Measurements from ENCODE around the gene SRGAP2B.
"Not testable (repeated sequence)": the region's sequence is repeated elsewhere in the genome, so short reads cannot be mapped to it uniquely, and the experiment has no call there.

The SRGAP2B gene

DNA sequence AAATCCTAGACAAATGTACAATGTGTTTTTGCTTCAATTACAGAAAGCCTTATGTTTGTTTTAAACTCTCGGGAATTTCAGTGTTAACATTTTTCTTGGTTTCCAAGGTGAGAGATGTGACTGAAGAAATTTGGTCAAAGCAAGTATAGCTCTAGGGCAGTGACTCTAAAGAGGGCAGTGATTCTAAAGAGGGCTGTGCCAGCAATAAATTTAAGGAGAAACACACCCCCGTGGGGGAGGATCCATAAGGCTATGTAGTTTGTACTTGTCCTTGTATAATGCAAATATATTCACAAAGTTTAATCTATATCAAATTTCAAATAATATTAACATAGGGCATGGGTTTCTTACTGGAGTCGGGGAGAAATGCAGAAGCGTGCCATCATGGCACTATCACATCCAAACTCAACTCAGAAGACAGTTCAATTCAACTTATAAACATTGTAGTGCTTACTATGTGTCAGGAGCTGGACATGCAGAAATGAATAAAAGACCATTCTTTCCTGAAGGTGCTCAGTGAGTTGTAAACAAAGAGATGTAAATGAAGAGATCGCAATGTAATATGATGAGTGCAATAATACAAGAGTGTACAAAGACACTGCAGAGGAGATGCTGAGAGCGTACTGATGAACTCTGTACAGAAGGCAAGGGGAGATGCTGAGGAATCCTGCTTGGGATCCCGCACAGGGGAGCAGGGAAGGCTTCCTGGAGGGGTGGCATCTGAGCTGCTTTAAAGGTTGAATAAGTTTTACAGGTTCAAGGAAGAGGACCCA, 12.5 kb downstream of the SRGAP2B start:
- DNase-seq (ENCODE audit: low read depth in 2 of 2) = not testable (repeated sequence)

- DNase-seq (ENCODE audit: low read depth in 2 of 2) = not testable (repeated sequence)
Measured at GRCh38 chr1:145080193-145080592, 14.9 kb downstream of the SRGAP2B start.

GRCh38 chr1:145079737-145080136, 15.4 kb downstream of the SRGAP2B start:
- DNase-seq (ENCODE audit: low read depth in 2 of 2) = not testable (repeated sequence)

GRCh38 chr1:145078787-145079370, 16.2 kb downstream of the SRGAP2B start:
- DNase-seq (ENCODE audit: low read depth in 2 of 2) = not testable (repeated sequence)

DNA sequence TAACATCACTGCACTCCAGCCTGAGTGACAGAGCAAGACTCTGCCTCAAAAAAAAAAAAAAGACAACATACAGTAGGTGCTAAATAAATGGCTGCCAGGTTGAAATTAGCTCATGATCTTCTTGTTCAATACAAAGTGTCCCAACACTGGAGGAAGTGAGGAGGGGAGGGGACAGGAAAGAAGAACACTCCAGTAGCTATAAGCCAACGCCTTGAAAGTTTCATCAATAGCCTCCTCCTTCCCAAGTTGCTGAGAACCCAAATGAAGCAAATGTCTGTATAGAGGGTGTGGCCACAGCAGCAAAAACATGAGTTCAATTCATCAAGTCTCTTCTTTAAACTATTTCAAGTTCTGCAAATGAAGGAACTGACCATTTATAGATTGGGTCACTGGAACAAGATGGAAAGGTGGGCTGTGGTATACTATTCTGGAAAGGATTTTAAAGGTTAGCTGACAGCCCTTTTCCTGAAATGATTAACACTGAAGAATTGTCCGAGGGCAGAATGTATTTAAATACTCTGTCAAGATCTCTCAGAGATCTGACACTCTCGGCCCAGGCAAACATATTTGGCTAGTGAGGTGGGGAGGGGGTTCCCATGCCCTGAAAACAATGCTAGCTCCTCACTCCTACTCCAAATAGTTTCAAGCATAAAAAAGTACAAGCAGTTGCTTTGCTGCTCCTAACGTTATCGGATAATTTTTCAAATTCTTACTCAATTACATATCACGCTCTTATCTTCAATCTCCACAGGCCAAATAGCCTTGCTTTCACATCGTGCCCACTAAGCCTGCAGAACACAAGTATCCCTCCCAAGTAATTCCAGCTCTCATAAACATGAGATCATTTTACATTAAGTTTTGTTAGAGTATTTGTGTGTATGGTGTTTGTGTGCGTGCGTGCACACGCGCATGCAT, 17.0 kb downstream of the SRGAP2B start:
- not testable (repeated sequence) for DNase-seq (ENCODE audit: low read depth in 2 of 2)

DNA sequence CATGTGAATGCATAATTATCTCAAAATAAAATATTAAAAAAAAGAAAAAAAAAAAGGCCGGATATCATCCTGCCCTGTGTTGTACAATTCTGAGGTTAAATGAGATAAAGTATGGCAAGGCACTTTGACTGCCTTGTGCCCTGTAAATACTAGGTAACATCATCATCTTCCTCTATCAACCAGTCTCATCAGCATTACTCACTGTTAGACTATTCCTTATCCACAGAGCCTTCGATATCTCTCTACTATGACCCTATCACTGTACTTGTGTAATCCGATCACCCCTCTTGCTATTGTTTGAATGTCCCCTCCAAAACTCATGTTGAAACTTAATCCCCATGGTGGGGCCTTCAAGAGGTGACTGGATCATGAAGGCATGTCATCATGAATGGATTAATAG, 18.3 kb downstream of the SRGAP2B start:
- DNase-seq (ENCODE audit: low read depth in 2 of 2) = not testable (repeated sequence)

DNA sequence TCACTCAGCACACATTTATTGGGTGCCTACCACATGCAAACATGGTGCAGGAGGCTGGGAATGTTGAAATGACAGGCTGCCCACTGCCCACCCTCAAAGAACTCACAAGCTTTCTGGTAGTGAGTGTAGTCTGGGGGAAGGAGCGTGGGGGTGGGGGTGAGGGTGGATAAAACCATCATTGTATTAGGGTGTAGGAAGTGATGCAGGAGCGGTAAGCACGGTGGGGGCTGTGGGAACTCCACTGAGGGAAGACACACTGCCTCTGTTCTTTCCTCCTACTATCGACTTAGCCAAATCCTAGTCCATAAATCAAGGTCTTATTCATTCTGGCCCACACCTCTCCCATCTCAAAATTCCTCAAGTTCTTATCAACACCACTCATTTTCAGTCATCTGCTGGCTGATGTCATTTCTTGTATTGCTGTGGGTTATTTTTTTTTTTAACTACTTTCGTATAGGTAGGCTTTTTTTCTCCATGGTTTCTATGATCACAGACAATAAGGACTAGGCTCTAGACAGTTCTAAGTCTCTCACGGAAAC, 21.0 kb downstream of the SRGAP2B start:
- not testable (repeated sequence) for DNase-seq (ENCODE audit: low read depth in 2 of 2)

DNA sequence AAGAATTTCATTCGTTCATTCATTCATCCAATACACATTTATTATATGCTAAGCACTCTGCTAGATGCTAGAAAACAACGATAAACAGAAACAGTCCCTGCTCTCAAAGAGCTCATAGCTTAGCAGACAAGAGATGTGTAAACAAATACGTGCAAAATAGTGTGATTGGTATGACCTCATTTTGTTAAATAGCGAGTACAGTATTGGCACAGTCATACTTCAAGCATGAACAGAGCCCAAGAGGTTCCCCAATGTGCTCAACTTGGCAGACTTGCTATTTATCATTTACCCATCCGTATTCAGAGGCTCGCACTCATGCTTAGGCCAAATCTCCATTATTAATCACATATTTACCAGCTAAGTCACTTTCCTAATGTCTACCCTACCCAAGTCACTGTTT, 23.6 kb downstream of the SRGAP2B start:
- DNase-seq (ENCODE audit: low read depth in 2 of 2) = not testable (repeated sequence)

DNA sequence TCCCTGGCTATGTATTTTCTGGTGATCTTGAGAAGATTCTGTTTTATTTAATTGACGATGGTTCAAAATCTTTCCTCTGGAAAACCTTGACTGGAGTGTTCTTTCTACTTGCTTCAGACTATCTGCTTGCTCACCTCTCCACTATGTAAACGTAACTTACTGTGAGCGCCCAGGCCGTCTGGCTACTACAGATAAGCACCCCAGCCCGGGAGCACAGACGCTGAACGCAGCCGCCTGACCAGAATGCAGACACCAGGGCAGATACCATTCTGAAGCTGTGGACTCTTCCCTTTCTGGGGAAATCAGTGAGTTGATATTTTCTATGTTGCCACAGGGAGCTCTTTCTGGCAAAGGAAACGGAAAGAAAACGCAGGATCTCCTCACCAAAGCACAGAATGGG, 28.6 kb downstream of the SRGAP2B start:
- DNase-seq (ENCODE audit: low read depth in 2 of 2) = not testable (repeated sequence)

DNA sequence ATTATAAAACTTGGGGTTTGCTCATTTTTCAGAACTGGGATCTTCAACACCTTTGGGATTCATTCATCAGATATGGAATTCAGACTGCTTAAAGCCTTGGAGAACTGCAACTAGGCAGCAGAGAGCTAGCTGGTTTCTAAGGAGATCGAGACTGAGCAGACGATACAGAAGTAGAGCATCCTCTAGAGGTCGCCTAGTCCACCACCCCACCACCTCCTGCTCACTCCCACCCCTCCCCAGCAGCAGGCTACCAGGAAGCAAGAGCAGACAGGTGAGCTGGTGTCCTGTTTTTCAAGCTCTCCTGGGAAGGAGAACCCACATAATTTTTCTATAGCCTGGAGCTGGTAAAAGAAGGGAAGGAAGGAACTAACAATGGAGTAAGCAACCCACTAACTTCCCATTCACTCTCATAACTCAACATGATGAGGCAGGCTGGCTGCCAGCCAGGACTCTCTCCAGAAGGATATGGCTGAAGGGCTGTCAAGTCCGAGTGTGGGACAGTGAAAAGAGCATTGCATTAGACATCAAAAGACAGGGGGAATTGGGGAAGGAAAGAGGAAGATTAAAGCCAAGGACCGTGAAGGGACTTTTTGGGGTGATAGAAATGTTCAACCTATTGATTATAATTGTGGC, 29.8 kb downstream of the SRGAP2B start:
- DNase-seq (ENCODE audit: low read depth in 2 of 2) = not testable (repeated sequence)

DNA sequence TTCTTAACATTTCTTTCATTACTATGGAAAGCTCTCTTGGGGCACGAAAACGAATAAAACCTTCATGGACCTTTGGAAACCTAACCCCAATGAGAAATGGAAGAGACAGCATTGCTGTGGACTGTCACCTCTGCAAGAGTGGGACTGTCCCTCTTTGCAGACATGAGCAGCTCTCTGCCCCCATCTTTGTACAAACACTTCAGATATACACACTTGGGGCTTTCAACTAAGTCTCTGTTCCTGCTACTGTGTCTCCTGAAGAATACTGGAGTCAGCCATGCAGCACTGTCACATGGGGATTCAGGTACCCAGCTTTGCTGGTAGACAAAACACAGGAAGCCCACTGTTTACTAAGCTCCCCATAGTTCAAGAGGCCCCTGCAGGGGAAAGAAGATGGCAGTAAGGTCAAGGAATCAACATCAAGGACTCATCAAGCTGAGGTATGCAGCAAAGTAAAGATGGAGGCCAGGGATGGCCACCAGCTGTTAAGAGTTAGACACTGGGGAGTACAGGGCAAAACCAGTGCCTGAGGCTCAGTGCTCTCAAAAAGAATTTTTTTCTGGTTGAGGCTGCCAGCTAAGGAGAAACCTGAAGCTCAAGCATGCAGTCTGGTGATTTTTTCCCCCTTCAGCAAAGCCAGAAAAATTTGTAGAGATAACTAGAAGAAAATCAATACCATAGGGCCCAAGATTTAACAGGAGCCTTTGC, 31.0 kb downstream of the SRGAP2B start:
- DNase-seq (ENCODE audit: low read depth in 2 of 2) = not testable (repeated sequence)

DNA sequence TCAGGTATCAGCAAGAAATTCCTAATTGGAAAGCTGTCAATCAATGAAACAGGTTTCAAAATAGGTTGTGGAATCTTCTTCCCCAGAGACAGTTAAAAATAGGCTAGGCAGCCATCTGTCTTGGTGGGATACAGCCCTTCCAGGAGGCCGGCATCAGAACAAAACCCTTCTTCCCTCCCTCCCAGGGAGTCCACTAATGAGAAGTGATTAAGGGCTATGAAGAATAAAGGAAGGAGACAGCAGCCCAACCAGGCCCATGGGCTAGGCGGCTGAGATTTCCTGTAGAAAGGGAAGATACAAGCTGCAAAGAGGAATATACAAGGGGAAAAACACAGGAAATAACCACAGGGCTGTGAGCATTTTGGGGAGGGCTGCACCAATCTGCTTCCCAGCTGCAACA, 31.8 kb downstream of the SRGAP2B start:
- DNase-seq (ENCODE audit: low read depth in 2 of 2) = not testable (repeated sequence)

DNA sequence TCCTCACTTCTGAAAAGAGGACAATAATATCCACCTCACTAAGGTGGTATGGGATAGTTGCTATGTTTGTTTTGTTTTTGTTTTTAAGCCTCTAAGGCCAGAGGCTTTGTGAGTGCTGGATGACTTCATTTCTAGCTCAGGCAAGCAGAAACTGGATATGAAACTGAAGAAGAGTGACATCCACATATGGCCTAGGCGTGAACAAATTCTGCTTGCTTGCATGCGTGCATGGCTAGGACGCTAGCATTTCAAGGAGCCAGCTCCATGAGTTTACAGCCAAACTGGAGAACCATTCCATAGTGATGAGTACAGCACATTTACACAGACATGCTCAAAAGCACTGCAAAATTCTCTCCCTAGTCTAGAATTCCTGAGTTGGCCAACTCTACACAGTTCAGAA, 36.9 kb downstream of the SRGAP2B start:
- DNase-seq (ENCODE audit: low read depth in 2 of 2) = not testable (repeated sequence)

DNA sequence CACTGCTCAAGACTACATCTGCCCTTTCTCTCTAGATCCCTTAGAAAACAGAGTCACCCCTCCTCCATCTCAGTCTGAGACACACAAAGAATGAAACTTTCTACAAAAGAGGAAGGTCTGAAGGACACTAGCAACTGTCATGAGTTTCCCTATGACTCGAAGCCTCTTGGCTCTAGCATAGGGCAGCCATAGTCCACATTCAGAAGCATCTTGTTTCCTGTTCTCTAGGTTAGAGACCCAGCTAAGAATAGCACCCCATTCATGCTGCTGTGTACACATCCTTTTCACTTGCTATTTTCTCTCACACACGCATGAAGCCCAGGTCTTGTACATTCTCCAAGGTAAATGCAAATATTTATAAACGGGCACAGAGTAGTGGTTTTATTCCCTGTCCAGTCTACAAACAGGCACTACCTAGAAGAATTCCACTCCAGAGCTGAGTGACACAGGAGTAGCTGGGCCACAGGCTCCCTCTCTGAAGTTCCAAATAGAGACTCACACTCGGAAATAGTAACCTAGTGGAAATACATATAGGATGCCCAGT, 39.8 kb downstream of the SRGAP2B start:
- DNase-seq (ENCODE audit: low read depth in 2 of 2) = not testable (repeated sequence)

- not testable (repeated sequence) for DNase-seq (ENCODE audit: low read depth in 2 of 2)
Measured at GRCh38 chr1:145053428-145053827, 41.7 kb downstream of the SRGAP2B start.

DNA sequence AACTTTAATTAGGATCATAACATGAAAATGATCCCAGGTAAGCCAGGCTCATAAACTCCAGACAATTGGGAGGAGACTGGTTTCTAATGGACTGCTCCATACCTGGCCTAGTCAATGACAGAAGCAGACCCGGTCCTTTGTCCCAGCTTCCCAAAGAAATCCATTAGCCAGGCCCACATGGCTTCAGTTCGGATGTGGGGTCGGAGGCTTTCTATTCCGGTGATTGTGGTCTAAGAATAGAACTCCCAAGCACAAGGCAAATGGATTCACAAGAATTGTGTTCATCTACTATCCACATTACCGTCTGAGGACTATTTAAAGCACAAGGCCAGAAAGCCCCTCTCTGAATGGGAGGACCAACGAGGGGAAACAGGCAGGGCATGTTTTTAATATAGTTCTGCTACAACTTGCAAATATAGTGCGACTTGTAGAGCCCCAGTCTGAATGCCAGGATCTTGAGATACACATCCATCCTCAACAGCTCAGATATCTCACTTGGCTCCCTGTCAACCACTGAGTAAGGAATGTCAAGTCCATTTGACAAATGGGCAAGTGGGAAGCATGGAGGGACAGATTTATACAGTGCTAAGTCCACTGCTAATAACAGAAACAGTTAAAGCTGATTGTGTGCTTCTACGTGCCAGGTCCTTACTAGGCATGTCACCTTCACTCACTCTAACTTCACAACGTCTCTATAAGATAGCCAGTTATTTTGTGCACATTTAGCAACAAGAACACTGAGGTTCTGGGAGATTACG, 42.9 kb downstream of the SRGAP2B start:
- not testable (repeated sequence) for DNase-seq (ENCODE audit: low read depth in 2 of 2)

DNA sequence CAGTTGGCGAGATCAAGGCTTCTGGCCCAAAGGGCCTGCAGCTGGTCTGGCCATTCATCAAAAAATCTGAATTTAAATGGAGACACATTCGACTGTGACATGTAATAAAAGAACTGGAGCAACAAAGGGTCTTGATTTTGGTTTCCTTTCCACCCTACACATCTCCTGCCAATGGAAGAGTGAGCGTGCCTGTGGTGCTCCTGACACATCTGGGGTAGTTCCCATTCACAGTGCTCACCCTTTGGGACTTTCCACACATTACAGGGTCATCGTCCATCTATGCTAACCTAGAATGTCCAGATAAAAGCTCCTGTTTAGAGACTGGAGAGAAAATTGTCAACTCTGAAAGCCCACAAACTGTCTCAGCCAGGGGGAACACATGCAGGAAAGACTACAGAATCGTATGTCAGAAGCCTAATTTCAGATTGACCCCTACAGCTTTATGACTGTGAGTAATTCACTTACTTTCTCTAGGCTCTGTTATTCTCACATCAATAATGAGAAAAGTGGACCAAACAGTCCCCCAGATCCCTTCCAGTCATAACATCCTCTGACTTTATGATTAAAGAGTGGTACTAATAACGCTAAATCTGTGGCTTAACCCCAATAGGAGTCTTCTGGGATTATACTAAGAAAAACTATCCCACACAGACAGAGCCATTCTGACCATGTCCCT, 46.8 kb downstream of the SRGAP2B start:
- not testable (repeated sequence) for DNase-seq (ENCODE audit: low read depth in 2 of 2)

GRCh38 chr1:145047553-145047952, 47.6 kb downstream of the SRGAP2B start:
- not testable (repeated sequence) for DNase-seq (ENCODE audit: low read depth in 2 of 2)
